Lower leg skin (tissue), 4 donors: ENCODE results near the gene FAM199X. TPM values are rescaled to one million over a fixed set of nuclear protein-coding genes. Genes with fewer than 3 reads are reported as not detected.

Source experiments
- DNase-seq, 2 donors: peaks; one replicate each; pipeline ENCODE4 v3.0.0-alpha.2; 2019; ENCODE audit warnings: low spot score in 2 of 2
- H3K4me3 ChIP-seq: fragments of 200-600 bp; sonication (generic); 2 replicates; pipeline ENCODE4 v1.5.1; 2017; ENCODE audit warnings: mild to moderate bottlenecking, low read depth; ENCODE audit not compliant: poor library complexity, severe bottlenecking
- CTCF ChIP-seq, 3 donors: fragments of 450-650 bp; IDR thresholded peaks; one replicate each; pipeline ENCODE4 v1.5.1; 2016; ENCODE audit warnings: antibody characterized with exemption in 3 of 3, mild to moderate bottlenecking in 3 of 3, moderate library complexity in 2 of 3
- POLR2A ChIP-seq, 2 donors: fragments of 450-650 bp; IDR thresholded peaks; one replicate each; pipeline ENCODE4 v1.6.1; 2016 to 2017; ENCODE audit warnings: antibody characterized with exemption in 2 of 2, mild to moderate bottlenecking in 1 of 2, moderate library complexity in 1 of 2
- WGBS, 2 donors: methylation state at CpG; one replicate each; pipeline ENCODE4 v1.1.5; 2018; 5-methylcytosine and 5-hydroxymethylcytosine counted together
- intact Hi-C: fragments of 100-400 bp; cut with DNase I; formaldehyde crosslinking; loops from one replicate; pipeline ENCODE4 v1.15.0; 2023; ENCODE audit warnings: low total_unique reads
- total RNA-seq, 4 donors: library from RNA; depleted of rRNA; stranded (reverse); fragments of >200 nt; gene quantifications; one replicate each; pipeline ENCODE4 v1.1.0, GENCODE V29; 2016

Gene FAM199X
- total RNA-seq, 4 donors from 2014 or later, result 11.5 to 14.7 (median 14.6) TPM

- WGBS, 2 donors, result 24 to 29% methylated on average over 1 of the region's 1 CpG
- no peak for TF ChIP-seq CTCF (IDR thresholded peaks at IDR 0.05)
- TF ChIP-seq POLR2A (IDR thresholded peaks at IDR 0.05), result no peak
- H3K4me3 ChIP-seq, result no peak overlapping the region
- intact Hi-C loops, result no loop called here
- no peak for DNase-seq
Measured at GRCh38 chrX:104151037-104151436, 15.2 kb upstream of the FAM199X start.

- 1 to 42% methylated on average over 40 to 44 of the region's 44 CpGs for WGBS, 2 donors
- intact Hi-C loops, result no loop called here
- no peak for TF ChIP-seq CTCF (IDR thresholded peaks at IDR 0.05)
- no peak for TF ChIP-seq POLR2A (IDR thresholded peaks at IDR 0.05)
- H3K4me3 ChIP-seq, result peak within 1 kb of the TSS; percentile 25
- peak; percentile 60 to 94 for DNase-seq
Measured at GRCh38 chrX:104156630-104157529, 9.4 kb upstream of the FAM199X start, which contains the start of gene SLC25A53. SLC25A53 (minus strand) TSS chrX:104157009; CDS start chrX:104105257, 51,752 bp downstream.

GRCh38 chrX:104166735-104167436, 633 bp downstream of the FAM199X start:
- DNase-seq, result no peak
- WGBS, 2 donors, result 1 to 34% methylated on average over 28 to 32 of the region's 37 CpGs
- H3K4me3 ChIP-seq, result peak overlapping the region; percentile 62
- TF ChIP-seq CTCF (IDR thresholded peaks at IDR 0.05), result no peak
- no peak for TF ChIP-seq POLR2A (IDR thresholded peaks at IDR 0.05)
- intact Hi-C loops, result no loop called here

- TF ChIP-seq POLR2A (IDR thresholded peaks at IDR 0.05), result no peak
- no peak for TF ChIP-seq CTCF (IDR thresholded peaks at IDR 0.05)
- no peak overlapping the region for H3K4me3 ChIP-seq
- WGBS, 2 donors, result 15 to 24% methylated on average over 1 of the region's 1 CpG
- DNase-seq, result no peak
- intact Hi-C loops, result no loop called here
Measured at GRCh38 chrX:104168127-104168526, 1.9 kb downstream of the FAM199X start.

GRCh38 chrX:104172121-104172520, 5.9 kb downstream of the FAM199X start:
- WGBS, 2 donors, result 65 to 81% methylated on average over 6 of the region's 6 CpGs
- no peak for DNase-seq
- no peak overlapping the region for H3K4me3 ChIP-seq
- intact Hi-C loops, result no loop called here
- no peak for TF ChIP-seq CTCF (IDR thresholded peaks at IDR 0.05)
- TF ChIP-seq POLR2A (IDR thresholded peaks at IDR 0.05), result no peak
